Measurements from ENCODE around the gene TUBGCP2. TPM values are rescaled to one million over a fixed set of nuclear protein-coding genes. Genes with fewer than 3 reads are reported as not detected.

Gene TUBGCP2
- polyA plus RNA-seq, 2 donors = 25.5 to 49.3 TPM

DNA sequence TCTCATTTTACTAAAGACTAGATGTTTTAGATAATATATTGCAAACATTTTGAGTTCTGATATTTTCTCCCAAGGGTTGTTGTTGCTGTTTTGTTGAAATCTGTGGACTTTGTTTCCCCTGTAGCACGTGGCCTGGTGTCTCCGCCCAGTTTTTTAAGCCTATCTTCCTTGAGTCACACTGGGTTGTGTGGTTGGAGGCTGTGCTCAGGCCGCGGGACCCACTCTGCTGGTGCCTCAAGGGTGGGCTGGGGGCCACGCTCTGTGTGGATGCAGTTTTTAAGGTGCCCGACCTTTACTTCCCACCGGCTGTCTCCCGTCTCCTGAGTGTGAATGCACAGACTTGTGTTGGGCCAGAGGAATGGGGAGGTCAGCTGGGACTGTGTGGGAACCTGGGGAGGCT is 34.3 kb upstream of the TUBGCP2 start:
- no peaks in the 10 kb centered on the region for H3K4me1 ChIP-seq (ENCODE audit: control insufficient read depth in 2 of 2, insufficient read depth in 2 of 2, low read length in 1 of 2)
- H3K36me3 ChIP-seq (ENCODE audit: control insufficient read depth in 2 of 2, insufficient read depth in 2 of 2, low read length in 1 of 2) = no peaks in the 10 kb centered on the region
- peaks cover 0 to 10% of the 10 kb centered on the region in 2 donors for H3K9me3 ChIP-seq (ENCODE audit: control insufficient read depth in 2 of 2, insufficient read depth in 1 of 2, low read depth in 1 of 2, low read length in 1 of 2)
- H3K4me3 ChIP-seq (ENCODE audit: low read depth in 1 of 2, low read length in 2 of 2) = no peak overlapping the region
- no peaks in the 10 kb centered on the region for H3K27me3 ChIP-seq (ENCODE audit: control insufficient read depth in 1 of 2, insufficient read depth in 2 of 2, low read length in 2 of 2)
- H3K27ac ChIP-seq (ENCODE audit: low read depth in 2 of 2, low read length in 1 of 2) = no peak overlapping the region
- WGBS, 2 donors = 72 to 78% methylated on average over 8 of the region's 8 CpGs

DNA sequence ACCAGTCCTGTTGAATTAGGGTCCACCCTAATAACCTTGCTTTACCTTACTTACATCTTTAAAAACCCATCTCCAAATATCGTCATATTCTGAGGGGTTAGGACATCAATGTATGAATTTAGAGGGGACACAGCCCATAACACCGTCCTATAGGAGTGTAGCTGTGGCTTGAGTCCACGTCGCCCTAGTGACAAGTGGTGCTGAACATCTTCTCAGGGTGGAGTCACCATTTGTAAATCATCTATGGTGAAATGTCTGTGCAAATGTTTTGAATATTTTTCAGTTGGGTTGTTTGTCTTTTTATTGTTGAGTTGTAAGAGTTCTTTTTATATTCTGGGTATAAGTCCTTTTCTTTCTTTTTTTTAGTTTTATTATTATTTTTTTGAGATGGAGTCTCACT is 33.3 kb upstream of the TUBGCP2 start:
- 87 to 88% methylated on average over 4 of the region's 4 CpGs for WGBS, 2 donors
- Histone ChIP-seq H3K9me3 (ENCODE audit: control insufficient read depth in 2 of 2, insufficient read depth in 1 of 2, low read depth in 1 of 2, low read length in 1 of 2) (peaks cover 0 to 9% of the 10 kb centered on the region in 2 donors), H3K4me1 (ENCODE audit: control insufficient read depth in 2 of 2, insufficient read depth in 2 of 2, low read length in 1 of 2) (no peaks in the 10 kb centered on the region), H3K27ac (ENCODE audit: low read depth in 2 of 2, low read length in 1 of 2) (no peak overlapping the region), H3K27me3 (ENCODE audit: control insufficient read depth in 1 of 2, insufficient read depth in 2 of 2, low read length in 2 of 2) (no peaks in the 10 kb centered on the region), H3K36me3 (ENCODE audit: control insufficient read depth in 2 of 2, insufficient read depth in 2 of 2, low read length in 1 of 2) (no peaks in the 10 kb centered on the region), H3K4me3 (ENCODE audit: low read depth in 1 of 2, low read length in 2 of 2) (no peak overlapping the region)

DNA sequence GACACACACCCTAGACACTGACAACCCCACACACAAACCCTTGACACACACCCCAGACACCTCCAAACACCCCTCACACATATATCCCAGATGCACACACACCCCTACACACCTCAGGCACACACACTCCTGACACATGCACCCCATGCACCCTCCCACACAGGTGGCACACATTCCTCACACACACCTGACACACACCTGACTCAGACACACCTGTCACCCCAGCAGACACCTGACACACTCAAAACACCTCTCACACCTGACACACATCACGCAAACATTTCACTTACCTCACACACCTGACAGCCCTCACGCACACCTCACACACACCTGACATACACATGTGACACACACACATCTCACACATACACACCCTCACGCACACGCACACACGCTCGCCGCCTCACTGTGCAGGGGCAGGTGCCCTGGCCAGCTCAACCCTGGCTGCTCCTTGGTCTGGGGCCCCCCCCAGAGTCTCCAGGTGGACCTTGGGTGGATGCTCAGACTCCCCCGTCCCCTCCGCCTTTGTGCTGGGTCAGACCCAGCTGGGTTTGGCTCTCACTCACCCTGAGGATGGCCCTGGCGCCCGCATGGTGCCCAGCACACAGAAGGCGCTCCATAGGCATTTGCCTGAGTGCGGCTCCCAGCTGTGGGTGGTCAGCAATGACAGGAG is 31.2 kb upstream of the TUBGCP2 start:
- Histone ChIP-seq H3K9me3 (ENCODE audit: control insufficient read depth in 2 of 2, insufficient read depth in 1 of 2, low read depth in 1 of 2, low read length in 1 of 2) (peaks cover 0 to 7% of the 10 kb centered on the region in 2 donors), H3K4me3 (ENCODE audit: low read depth in 1 of 2, low read length in 2 of 2) (no peak overlapping the region), H3K27me3 (ENCODE audit: control insufficient read depth in 1 of 2, insufficient read depth in 2 of 2, low read length in 2 of 2) (peaks cover 0 to 11% of the 10 kb centered on the region in 2 donors), H3K36me3 (ENCODE audit: control insufficient read depth in 2 of 2, insufficient read depth in 2 of 2, low read length in 1 of 2) (no peaks in the 10 kb centered on the region), H3K4me1 (ENCODE audit: control insufficient read depth in 2 of 2, insufficient read depth in 2 of 2, low read length in 1 of 2) (peaks cover 5 to 8% of the 10 kb centered on the region in 2 donors), H3K27ac (ENCODE audit: low read depth in 2 of 2, low read length in 1 of 2) (no peak overlapping the region)
- WGBS, 2 donors = 89% methylated on average over 13 of the region's 13 CpGs

DNA sequence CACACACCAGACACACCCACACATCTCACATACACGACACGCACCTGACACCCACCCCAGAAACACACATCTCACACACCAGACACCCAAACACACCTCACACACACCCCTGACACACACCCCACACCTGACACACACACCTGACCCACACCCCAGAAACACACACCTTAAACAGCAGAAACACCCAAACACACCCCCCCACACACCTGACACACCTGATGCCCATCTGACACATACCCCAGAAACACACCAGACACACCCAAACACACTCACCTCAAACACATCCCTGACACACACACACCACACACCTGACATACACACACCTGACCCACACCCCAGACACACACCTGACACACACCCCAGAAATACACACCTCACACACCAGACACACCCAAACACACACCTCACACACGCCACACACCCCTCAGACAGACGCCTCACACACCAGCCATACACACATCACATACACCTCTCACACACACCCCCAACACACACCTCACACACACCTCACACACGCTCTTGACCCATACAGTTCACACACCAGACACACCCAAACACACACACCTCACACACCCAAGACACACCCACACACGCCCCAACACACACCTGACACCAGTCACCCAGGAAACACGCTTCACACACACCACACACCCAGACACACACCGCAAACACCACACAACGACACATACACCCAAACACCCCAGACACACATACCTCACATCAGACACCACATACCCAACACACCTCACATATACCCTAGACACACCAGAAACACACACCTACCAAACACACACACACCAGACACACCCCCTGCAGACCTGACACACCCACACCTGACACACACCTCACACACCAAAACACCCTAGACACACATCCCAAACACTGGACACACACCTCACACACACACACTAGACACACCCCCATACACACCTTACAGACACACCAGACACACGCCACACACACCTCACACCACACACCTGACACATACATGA is 29.7 kb upstream of the TUBGCP2 start:
- no peaks in the 10 kb centered on the region for H3K36me3 ChIP-seq (ENCODE audit: control insufficient read depth in 2 of 2, insufficient read depth in 2 of 2, low read length in 1 of 2)
- peaks cover 0 to 7% of the 10 kb centered on the region in 2 donors for H3K9me3 ChIP-seq (ENCODE audit: control insufficient read depth in 2 of 2, insufficient read depth in 1 of 2, low read depth in 1 of 2, low read length in 1 of 2)
- H3K27ac ChIP-seq (ENCODE audit: low read depth in 2 of 2, low read length in 1 of 2) = no peak overlapping the region
- no peak overlapping the region for H3K4me3 ChIP-seq (ENCODE audit: low read depth in 1 of 2, low read length in 2 of 2)
- 83 to 84% methylated on average over 10 of the region's 10 CpGs for WGBS, 2 donors
- peaks cover 0 to 11% of the 10 kb centered on the region in 2 donors for H3K27me3 ChIP-seq (ENCODE audit: control insufficient read depth in 1 of 2, insufficient read depth in 2 of 2, low read length in 2 of 2)
- peaks cover 5 to 8% of the 10 kb centered on the region in 2 donors for H3K4me1 ChIP-seq (ENCODE audit: control insufficient read depth in 2 of 2, insufficient read depth in 2 of 2, low read length in 1 of 2)

DNA sequence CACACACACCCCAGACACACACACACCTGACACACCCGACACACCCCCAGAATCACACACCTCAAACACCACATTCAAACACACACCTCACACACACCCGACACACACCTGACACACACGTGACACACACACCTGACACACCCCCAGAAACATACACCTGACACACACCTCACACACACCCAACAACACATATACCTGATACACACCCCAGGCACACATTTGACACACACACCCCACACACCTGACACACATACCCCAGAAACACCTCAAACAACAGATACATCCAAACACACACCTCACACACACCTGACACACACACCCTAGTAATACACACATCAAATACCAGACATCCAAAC is 28.7 kb upstream of the TUBGCP2 start:
- peaks cover 5 to 8% of the 10 kb centered on the region in 2 donors for H3K4me1 ChIP-seq (ENCODE audit: control insufficient read depth in 2 of 2, insufficient read depth in 2 of 2, low read length in 1 of 2)
- H3K36me3 ChIP-seq (ENCODE audit: control insufficient read depth in 2 of 2, insufficient read depth in 2 of 2, low read length in 1 of 2) = no peaks in the 10 kb centered on the region
- H3K4me3 ChIP-seq (ENCODE audit: low read depth in 1 of 2, low read length in 2 of 2) = no peak overlapping the region
- H3K9me3 ChIP-seq (ENCODE audit: control insufficient read depth in 2 of 2, insufficient read depth in 1 of 2, low read depth in 1 of 2, low read length in 1 of 2) = peaks cover 0 to 7% of the 10 kb centered on the region in 2 donors
- 70 to 75% methylated on average over 3 of the region's 3 CpGs for WGBS, 2 donors
- H3K27ac ChIP-seq (ENCODE audit: low read depth in 2 of 2, low read length in 1 of 2) = no peak overlapping the region
- H3K27me3 ChIP-seq (ENCODE audit: control insufficient read depth in 1 of 2, insufficient read depth in 2 of 2, low read length in 2 of 2) = peaks cover 0 to 11% of the 10 kb centered on the region in 2 donors

DNA sequence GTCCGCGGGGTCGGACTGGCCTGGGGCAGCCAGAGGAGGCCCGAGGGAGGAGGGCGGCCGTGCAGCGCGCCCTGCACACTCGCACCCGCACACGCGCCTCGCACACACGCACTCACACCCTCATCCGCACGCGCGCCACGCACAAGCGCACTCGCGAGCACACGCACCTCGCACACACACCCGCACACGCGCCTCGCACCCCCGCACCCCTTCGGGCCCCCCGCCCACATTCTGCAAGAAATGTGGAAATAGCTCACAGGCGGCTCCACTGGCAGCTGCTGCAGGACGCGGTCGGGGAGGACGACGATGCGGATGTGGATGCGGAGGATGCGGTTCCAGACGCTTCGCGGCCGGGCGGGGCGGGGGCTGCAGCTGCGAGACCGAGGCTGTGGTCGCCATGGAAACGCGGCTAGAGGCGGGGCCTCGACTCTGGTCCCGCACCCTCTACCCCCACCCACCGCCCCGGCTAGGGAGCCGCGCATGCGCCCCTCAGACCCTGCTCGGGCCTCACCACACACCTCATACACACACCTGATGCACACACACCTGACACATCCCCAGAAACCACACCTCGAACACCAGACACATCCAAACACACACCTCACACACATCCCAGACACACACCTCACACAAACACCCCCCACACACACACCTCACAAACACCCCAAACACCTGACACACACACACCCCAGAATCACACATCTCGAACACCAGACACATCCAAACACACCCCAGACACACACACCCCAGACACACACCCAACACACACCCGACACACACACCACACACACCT is 28.1 kb upstream of the TUBGCP2 start, which contains the start of gene CALY:
CALY (minus strand) TSS at position 320 of the 793 bp plus-strand sequence. CDS start 7,907 bp downstream, outside the sequence.
- Histone ChIP-seq H3K36me3 (ENCODE audit: control insufficient read depth in 2 of 2, insufficient read depth in 2 of 2, low read length in 1 of 2) (no peaks in the 10 kb centered on the region), H3K4me1 (ENCODE audit: control insufficient read depth in 2 of 2, insufficient read depth in 2 of 2, low read length in 1 of 2) (peaks cover 5 to 8% of the 10 kb centered on the region in 2 donors), H3K27ac (ENCODE audit: low read depth in 2 of 2, low read length in 1 of 2) (no peak within 1 kb of the TSS), H3K27me3 (ENCODE audit: control insufficient read depth in 1 of 2, insufficient read depth in 2 of 2, low read length in 2 of 2) (peaks cover 0 to 11% of the 10 kb centered on the region in 2 donors), H3K9me3 (ENCODE audit: control insufficient read depth in 2 of 2, insufficient read depth in 1 of 2, low read depth in 1 of 2, low read length in 1 of 2) (peaks cover 0 to 7% of the 10 kb centered on the region in 2 donors), H3K4me3 (ENCODE audit: low read depth in 1 of 2, low read length in 2 of 2) (peak within 1 kb of the TSS; percentile 19 to 29)
- WGBS, 2 donors = 9 to 14% methylated on average over 51 to 63 of the region's 63 CpGs

DNA sequence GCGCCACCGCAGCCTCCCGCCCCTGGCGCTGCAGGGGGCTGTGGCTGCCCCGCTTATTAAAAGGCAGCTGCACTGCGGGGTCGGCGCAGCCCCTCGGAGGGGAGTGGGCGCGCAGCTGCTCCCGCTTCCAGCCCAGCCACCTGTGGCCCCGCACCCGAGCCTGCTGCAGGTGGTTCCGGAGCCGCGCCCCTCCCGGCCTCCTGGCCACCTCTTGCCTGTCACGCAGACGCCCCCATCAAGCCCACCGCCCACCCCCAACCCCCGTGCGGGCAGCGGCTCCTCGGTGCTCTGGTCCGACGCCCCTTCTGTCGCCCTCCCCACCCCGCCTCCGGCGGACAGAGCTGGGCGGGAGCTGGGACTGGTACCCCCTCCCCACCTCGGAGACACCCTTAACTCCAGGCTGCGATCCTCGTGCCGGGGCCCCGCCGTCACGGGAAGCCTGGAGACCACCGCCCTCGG is 27.5 kb upstream of the TUBGCP2 start:
- Histone ChIP-seq H3K27me3 (ENCODE audit: control insufficient read depth in 1 of 2, insufficient read depth in 2 of 2, low read length in 2 of 2) (peaks cover 0 to 11% of the 10 kb centered on the region in 2 donors), H3K27ac (ENCODE audit: low read depth in 2 of 2, low read length in 1 of 2) (no peak overlapping the region), H3K4me1 (ENCODE audit: control insufficient read depth in 2 of 2, insufficient read depth in 2 of 2, low read length in 1 of 2) (peaks cover 5 to 8% of the 10 kb centered on the region in 2 donors), H3K36me3 (ENCODE audit: control insufficient read depth in 2 of 2, insufficient read depth in 2 of 2, low read length in 1 of 2) (no peaks in the 10 kb centered on the region), H3K9me3 (ENCODE audit: control insufficient read depth in 2 of 2, insufficient read depth in 1 of 2, low read depth in 1 of 2, low read length in 1 of 2) (peaks cover 0 to 7% of the 10 kb centered on the region in 2 donors), H3K4me3 (ENCODE audit: low read depth in 1 of 2, low read length in 2 of 2) (peak overlapping the region; percentile 19 to 29)
- WGBS, 2 donors = 5 to 6% methylated on average over 33 to 41 of the region's 41 CpGs

DNA sequence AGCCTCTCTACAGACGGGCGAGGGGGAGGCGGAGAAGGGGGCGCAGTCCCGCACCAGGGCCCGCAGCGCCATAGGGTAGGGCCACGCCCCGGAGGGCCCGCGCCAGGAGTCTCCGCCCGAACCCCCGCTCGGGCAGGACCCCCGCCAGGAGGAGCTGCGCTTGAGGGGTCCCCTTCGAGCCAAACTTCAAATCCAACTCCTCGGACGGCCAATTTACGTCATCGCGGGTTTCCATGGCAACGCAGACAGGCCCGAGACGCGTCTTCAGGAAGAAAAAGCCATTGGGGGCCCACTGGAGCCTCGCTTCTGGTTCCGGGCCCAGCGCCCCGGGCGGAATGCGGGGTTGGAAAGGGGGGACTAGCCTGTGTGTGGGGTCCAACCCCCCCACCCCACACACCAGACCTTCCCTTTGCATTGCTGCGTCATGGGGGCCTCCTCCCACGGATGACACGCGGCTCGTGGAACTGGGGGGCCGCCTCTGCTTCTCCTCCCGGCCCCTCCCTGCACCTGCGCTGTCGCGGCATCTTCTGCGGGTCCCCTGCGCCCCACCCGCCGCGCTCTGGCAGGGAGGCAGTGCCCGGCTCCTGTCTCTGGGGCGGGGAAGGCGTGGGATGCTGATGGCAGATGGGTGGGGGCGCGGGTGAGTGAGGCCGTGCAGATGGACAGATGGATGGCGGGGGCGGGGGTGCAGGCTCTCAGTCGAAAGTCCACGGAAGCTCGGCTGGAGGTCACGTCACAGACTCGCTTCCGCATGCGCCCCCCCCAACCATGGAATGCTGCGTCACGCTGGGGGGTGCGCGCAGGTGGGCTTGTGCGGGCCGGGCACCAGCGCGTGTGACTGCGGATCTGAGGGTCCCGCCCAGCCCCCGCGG is 26.8 kb upstream of the TUBGCP2 start:
- no peak overlapping the region for H3K27ac ChIP-seq (ENCODE audit: low read depth in 2 of 2, low read length in 1 of 2)
- H3K27me3 ChIP-seq (ENCODE audit: control insufficient read depth in 1 of 2, insufficient read depth in 2 of 2, low read length in 2 of 2) = peaks cover 0 to 11% of the 10 kb centered on the region in 2 donors
- peak overlapping the region; percentile 19 to 29 for H3K4me3 ChIP-seq (ENCODE audit: low read depth in 1 of 2, low read length in 2 of 2)
- peaks cover 0 to 7% of the 10 kb centered on the region in 2 donors for H3K9me3 ChIP-seq (ENCODE audit: control insufficient read depth in 2 of 2, insufficient read depth in 1 of 2, low read depth in 1 of 2, low read length in 1 of 2)
- H3K36me3 ChIP-seq (ENCODE audit: control insufficient read depth in 2 of 2, insufficient read depth in 2 of 2, low read length in 1 of 2) = no peaks in the 10 kb centered on the region
- WGBS, 2 donors = 3 to 4% methylated on average over 58 to 75 of the region's 75 CpGs
- H3K4me1 ChIP-seq (ENCODE audit: control insufficient read depth in 2 of 2, insufficient read depth in 2 of 2, low read length in 1 of 2) = peaks cover 5 to 8% of the 10 kb centered on the region in 2 donors
